Gastrocnemius medialis (tissue), 4 donors: Measurements from ENCODE around the gene AATK.

Experiments used
- CTCF ChIP-seq, 5 experiments: fragments of 450-650 bp in 3 of 5; fragments of 200-600 bp in 2 of 5; sonication (generic) in 2 of 5; IDR thresholded peaks in 4 of 5; conservative IDR thresholded peaks in 1 of 5; 1 replicate in 4 of 5; 2 replicates in 1 of 5; pipeline ENCODE4 v1.5.1; 2016 to 2019; ENCODE audit warnings: antibody characterized with exemption in 5 of 5, mild to moderate bottlenecking in 3 of 5, moderate library complexity in 3 of 5
- POLR2A ChIP-seq, 2 donors: fragments of 450-650 bp; IDR thresholded peaks; one replicate each; pipeline ENCODE4 v1.6.1; 2017; ENCODE audit warnings: antibody characterized with exemption in 2 of 2, mild to moderate bottlenecking in 2 of 2, moderate library complexity in 2 of 2

- TF ChIP-seq CTCF (IDR thresholded peaks at IDR 0.05 in 4 of 5, conservative IDR thresholded peaks at IDR 0.05 in 1 of 5) = no peak
- no peak for TF ChIP-seq POLR2A (IDR thresholded peaks at IDR 0.05)
Measured at GRCh38 chr17:81170727-81171494, 4.9 kb upstream of the AATK start.
